PFSK-1 (cell line): Measurements from ENCODE around the gene CYP1A1.

Source experiments
- POLR2AphosphoS5 ChIP-seq: IDR thresholded peaks from 2 replicates; pipeline ENCODE4 v1.6.1; 2012; ENCODE audit warnings: low read depth, mild to moderate bottlenecking, control low read depth, low read length, moderate library complexity
- REST ChIP-seq, 2 experiments: IDR thresholded peaks; 2 replicates each; pipeline versions ENCODE4 v1.6.1 to v1.8.0; 2011 to 2012; ENCODE audit warnings: low read depth in 2 of 2, low read length in 2 of 2, control low read depth in 1 of 2, inconsistent platforms in 1 of 2, mild to moderate bottlenecking in 1 of 2, moderate library complexity in 1 of 2; ENCODE audit not compliant: insufficient read depth in 1 of 2
- SIN3A ChIP-seq: IDR thresholded peaks from 2 replicates; pipeline ENCODE4 v1.6.1; 2012; ENCODE audit warnings: mild to moderate bottlenecking, low read length, moderate library complexity, borderline replicate concordance; ENCODE audit not compliant: insufficient read depth
- TAF1 ChIP-seq: IDR thresholded peaks from 2 replicates; pipeline ENCODE4 v1.6.1; 2012; ENCODE audit warnings: low read length, control low read depth, borderline replicate concordance; ENCODE audit not compliant: insufficient read depth

GRCh38 chr15:74763416-74763815 lies 38.1 kb upstream of the CYP1A1 start:
- TF ChIP-seq REST (IDR thresholded peaks at IDR 0.05; ENCODE audit: insufficient read depth in 1 of 2, low read depth in 2 of 2, low read length in 2 of 2) (no peak), SIN3A (no peak), POLR2AphosphoS5 (no peak), TAF1 (no peak)
